Breast epithelium (tissue), 4 donors: ENCODE results near the gene MACROD2. TPM values are rescaled to one million over a fixed set of nuclear protein-coding genes. Genes with fewer than 3 reads are reported as not detected.

Experiments
- DNase-seq, 2 donors: peaks; one replicate each; pipeline ENCODE4 v3.0.0-alpha.2; 2019; ENCODE audit warnings: low spot score in 2 of 2
- H3K27ac ChIP-seq, 2 donors: fragments of 200-600 bp; sonication (generic) in 1 of 2; one replicate each; pipeline ENCODE4 v1.5.1; 2016 to 2019; ENCODE audit warnings: mild to moderate bottlenecking in 1 of 2
- H3K27me3 ChIP-seq, 2 donors: fragments of 200-600 bp; sonication (generic) in 1 of 2; one replicate each; pipeline versions ENCODE4 v1.5.1 to v1.6.0; 2017 to 2019; ENCODE audit warnings: control low read depth in 1 of 2, mild to moderate bottlenecking in 1 of 2
- H3K36me3 ChIP-seq: fragments of 200-600 bp; one replicate; pipeline ENCODE4 v1.5.1; 2019
- H3K4me1 ChIP-seq, 2 donors: fragments of 200-600 bp; sonication (generic); one replicate each; pipeline ENCODE4 v1.5.1; 2016 to 2019; ENCODE audit warnings: control low read depth in 1 of 2
- H3K4me3 ChIP-seq, 3 donors: fragments of 200-600 bp; sonication (generic); 1 replicate in 2 of 3; 2 replicates in 1 of 3; pipeline ENCODE4 v1.5.1; 2016 to 2019; ENCODE audit warnings: mild to moderate bottlenecking in 3 of 3, moderate library complexity in 2 of 3
- H3K9me3 ChIP-seq, 2 donors: fragments of 200-600 bp; sonication (generic) in 1 of 2; one replicate each; pipeline ENCODE4 v1.5.1; 2016 to 2019; ENCODE audit warnings: control low read depth in 1 of 2
- CTCF ChIP-seq, 3 donors: fragments of 450-650 bp; IDR thresholded peaks; one replicate each; pipeline ENCODE4 v1.5.1; 2016 to 2017; ENCODE audit warnings: antibody characterized with exemption in 3 of 3, mild to moderate bottlenecking in 3 of 3, moderate library complexity in 3 of 3
- POLR2A ChIP-seq: fragments of 450-650 bp; IDR thresholded peaks from one replicate; pipeline ENCODE4 v1.6.1; 2016; ENCODE audit warnings: antibody characterized with exemption, mild to moderate bottlenecking, moderate library complexity
- POLR2AphosphoS5 ChIP-seq, 3 donors: sonication (generic); formaldehyde crosslinking; IDR thresholded peaks; one replicate each; pipeline ENCODE4 v1.6.1; 2017; ENCODE audit warnings: antibody characterized with exemption in 3 of 3
- intact Hi-C: fragments of 100-400 bp; cut with DNase I; formaldehyde crosslinking; loops from one replicate; pipeline ENCODE4 v1.15.1; 2023; ENCODE audit warnings: low total_unique reads
- total RNA-seq, 3 donors: library from RNA; depleted of rRNA; stranded (reverse); fragments of >200 nt; gene quantifications; one replicate each; pipeline ENCODE4 v1.1.0, GENCODE V29; 2016

Gene MACROD2
- total RNA-seq, 3 donors from 2014 or later, result 6.7 to 26.8 (median 8.8) TPM

- no peak for TF ChIP-seq POLR2AphosphoS5 (IDR thresholded peaks at IDR 0.05)
- no peak for TF ChIP-seq CTCF (IDR thresholded peaks at IDR 0.05)
- no peak for TF ChIP-seq POLR2A
- Histone ChIP-seq H3K4me3 (no peak overlapping the region), H3K4me1 (no peaks in the 10 kb centered on the region), H3K36me3 (no peaks in the 10 kb centered on the region), H3K27ac (no peak overlapping the region), H3K9me3 (no peaks in the 10 kb centered on the region), H3K27me3 (no peaks in the 10 kb centered on the region)
- DNase-seq, result no peak
- intact Hi-C loops, result no loop called here
These were observed 160.0 kb downstream of the MACROD2 start for GRCh38 chr20:14155361-14155760.

- Histone ChIP-seq H3K27ac (no peak overlapping the region), H3K36me3 (no peaks in the 10 kb centered on the region), H3K9me3 (peaks cover 11 to 32% of the 10 kb centered on the region in 2 donors), H3K4me3 (no peak overlapping the region), H3K4me1 (no peaks in the 10 kb centered on the region), H3K27me3 (no peaks in the 10 kb centered on the region)
- no peak for DNase-seq
- intact Hi-C loops, result no loop called here
- TF ChIP-seq POLR2A (no peak), CTCF (IDR thresholded peaks at IDR 0.05) (no peak), POLR2AphosphoS5 (IDR thresholded peaks at IDR 0.05) (no peak)
These were observed 183.2 kb downstream of the MACROD2 start for GRCh38 chr20:14178528-14178927.

- H3K27me3 ChIP-seq, result no peaks in the 10 kb centered on the region
- intact Hi-C loops, result no loop called here
These were observed 183.6 kb downstream of the MACROD2 start for GRCh38 chr20:14178952-14179351.

GRCh38 chr20:14189794-14190402, 194.6 kb downstream of the MACROD2 start:
- TF ChIP-seq POLR2A (no peak), CTCF (IDR thresholded peaks at IDR 0.05) (peak in 1 of 3 donors; percentile 9)
- intact Hi-C loops, result no loop called here
- Histone ChIP-seq H3K4me1 (no peaks in the 10 kb centered on the region), H3K27ac (no peak overlapping the region), H3K4me3 (no peak overlapping the region), H3K27me3 (no peaks in the 10 kb centered on the region), H3K9me3 (no peaks in the 10 kb centered on the region), H3K36me3 (no peaks in the 10 kb centered on the region)
- DNase-seq, result no peak

More at GRCh38 chr20:14178952-14179351, 183.6 kb downstream of the MACROD2 start:
- TF ChIP-seq POLR2A, result no peak
- no peak for TF ChIP-seq CTCF (IDR thresholded peaks at IDR 0.05)
- no peak for TF ChIP-seq POLR2AphosphoS5 (IDR thresholded peaks at IDR 0.05)
- DNase-seq, result no peak
- Histone ChIP-seq H3K4me3 (no peak overlapping the region), H3K4me1 (no peaks in the 10 kb centered on the region), H3K9me3 (peaks cover 11 to 28% of the 10 kb centered on the region in 2 donors), H3K27ac (no peak overlapping the region), H3K36me3 (no peaks in the 10 kb centered on the region)

- H3K4me3 ChIP-seq, result no peak overlapping the region
These were observed 196.2 kb downstream of the MACROD2 start for GRCh38 chr20:14191559-14191958.

More at GRCh38 chr20:14191559-14191958, 196.2 kb downstream of the MACROD2 start:
- intact Hi-C loops, result no loop called here
- Histone ChIP-seq H3K9me3 (no peaks in the 10 kb centered on the region), H3K36me3 (no peaks in the 10 kb centered on the region), H3K27me3 (no peaks in the 10 kb centered on the region), H3K4me1 (no peaks in the 10 kb centered on the region), H3K27ac (no peak overlapping the region)
- TF ChIP-seq CTCF (IDR thresholded peaks at IDR 0.05), result no peak
- TF ChIP-seq POLR2AphosphoS5 (IDR thresholded peaks at IDR 0.05), result no peak
- TF ChIP-seq POLR2A, result no peak
- no peak for DNase-seq
